GM06990 (cell line): ENCODE results near the gene GABRB2.

Experiments
- DNase-seq: peaks from one replicate; pipeline ENCODE4 v3.0.0-alpha.2; 2011; ENCODE audit not compliant: insufficient read length; ENCODE audit errors: extremely low read depth
- H3K27me3 ChIP-seq: replicated peaks from 2 replicates; pipeline ENCODE4 v1.6.0; 2011; ENCODE audit warnings: low read length; ENCODE audit not compliant: control insufficient read depth, insufficient read depth
- H3K36me3 ChIP-seq: 2 replicates; pipeline ENCODE4 v1.5.1; 2011; ENCODE audit warnings: low read length; ENCODE audit not compliant: control insufficient read depth, insufficient read depth
- H3K4me3 ChIP-seq: replicated peaks from 2 replicates; pipeline ENCODE4 v1.5.1; 2011; ENCODE audit warnings: low read depth, mild to moderate bottlenecking, control low read depth, low read length
- TF ChIP-seq, protein P1 (sequence below): IDR thresholded peaks from 2 replicates; pipeline ENCODE4 v1.5.1; 2011; ENCODE audit warnings: low read length, control low read depth, mild to moderate bottlenecking, inconsistent platforms; ENCODE audit not compliant: insufficient read depth, poor library complexity, severe bottlenecking

The GABRB2 gene

DNA sequence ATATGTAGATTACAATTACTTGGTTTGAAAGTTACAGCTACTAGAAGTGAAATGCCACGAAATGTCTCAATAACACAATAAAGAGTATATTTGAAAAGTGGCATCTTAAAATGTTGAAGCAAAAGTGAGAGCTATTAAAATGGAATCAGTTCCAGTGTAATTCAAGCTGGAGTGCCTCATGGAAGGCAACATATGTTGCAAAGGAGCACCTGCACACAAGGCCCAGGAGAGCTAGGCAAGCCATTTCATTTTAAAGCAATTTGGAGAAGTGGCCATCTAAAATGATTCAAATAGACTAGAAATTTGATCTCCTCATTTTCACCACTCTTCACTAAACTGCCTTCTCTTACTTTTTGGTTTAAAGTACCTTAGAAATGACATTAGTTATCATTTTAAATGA, 167.8 kb downstream of the GABRB2 start:
- DNase-seq, result no peak
- Histone ChIP-seq H3K27me3 (no peaks in the 10 kb centered on the region), H3K4me3 (no peak overlapping the region), H3K36me3 (no peaks in the 10 kb centered on the region)
- TF ChIP-seq, protein P1, sequence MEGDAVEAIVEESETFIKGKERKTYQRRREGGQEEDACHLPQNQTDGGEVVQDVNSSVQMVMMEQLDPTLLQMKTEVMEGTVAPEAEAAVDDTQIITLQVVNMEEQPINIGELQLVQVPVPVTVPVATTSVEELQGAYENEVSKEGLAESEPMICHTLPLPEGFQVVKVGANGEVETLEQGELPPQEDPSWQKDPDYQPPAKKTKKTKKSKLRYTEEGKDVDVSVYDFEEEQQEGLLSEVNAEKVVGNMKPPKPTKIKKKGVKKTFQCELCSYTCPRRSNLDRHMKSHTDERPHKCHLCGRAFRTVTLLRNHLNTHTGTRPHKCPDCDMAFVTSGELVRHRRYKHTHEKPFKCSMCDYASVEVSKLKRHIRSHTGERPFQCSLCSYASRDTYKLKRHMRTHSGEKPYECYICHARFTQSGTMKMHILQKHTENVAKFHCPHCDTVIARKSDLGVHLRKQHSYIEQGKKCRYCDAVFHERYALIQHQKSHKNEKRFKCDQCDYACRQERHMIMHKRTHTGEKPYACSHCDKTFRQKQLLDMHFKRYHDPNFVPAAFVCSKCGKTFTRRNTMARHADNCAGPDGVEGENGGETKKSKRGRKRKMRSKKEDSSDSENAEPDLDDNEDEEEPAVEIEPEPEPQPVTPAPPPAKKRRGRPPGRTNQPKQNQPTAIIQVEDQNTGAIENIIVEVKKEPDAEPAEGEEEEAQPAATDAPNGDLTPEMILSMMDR, result no peak

DNA sequence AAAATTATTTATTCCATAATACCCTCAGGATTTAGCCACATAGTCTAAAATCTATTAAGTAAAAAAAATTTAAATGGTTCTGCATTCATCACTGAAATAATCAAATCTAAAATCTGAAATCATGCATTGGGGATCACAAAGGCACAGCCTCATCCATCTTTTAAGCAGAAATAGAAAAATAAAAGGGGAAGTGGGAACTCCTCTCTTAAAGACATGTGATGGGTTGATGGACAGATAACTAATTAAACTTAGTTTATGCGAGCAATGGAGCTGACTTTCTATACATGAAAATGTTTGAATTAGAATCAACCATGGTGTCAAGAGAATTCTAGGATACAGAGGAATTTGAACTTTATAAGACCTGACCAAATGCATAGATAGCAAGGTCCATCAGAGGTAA, 170.5 kb downstream of the GABRB2 start:
- no peaks in the 10 kb centered on the region for H3K27me3 ChIP-seq
- TF ChIP-seq, protein P1, result no peak
- no peak overlapping the region for H3K4me3 ChIP-seq
- DNase-seq, result no peak
- H3K36me3 ChIP-seq, result no peaks in the 10 kb centered on the region

DNA sequence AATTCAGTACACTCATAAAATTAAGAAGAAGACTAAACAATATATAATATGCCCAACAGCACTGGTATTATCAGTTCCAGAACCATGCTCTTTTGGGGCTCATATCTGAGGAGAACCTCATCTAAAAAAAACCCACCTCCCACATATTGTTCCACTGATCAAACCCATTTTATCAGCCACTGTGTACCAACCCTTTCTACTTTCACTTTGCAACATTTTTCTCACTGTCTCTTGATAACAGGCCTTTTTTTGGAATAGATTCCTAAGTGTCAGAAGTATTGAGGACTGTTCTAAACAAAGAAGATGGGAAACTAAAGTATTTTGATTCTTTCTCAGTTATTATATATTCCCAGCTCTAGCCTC, 173.2 kb downstream of the GABRB2 start:
- DNase-seq, result no peak
- TF ChIP-seq, protein P1, result no peak
- Histone ChIP-seq H3K36me3 (no peaks in the 10 kb centered on the region), H3K4me3 (no peak overlapping the region), H3K27me3 (no peaks in the 10 kb centered on the region)

DNA sequence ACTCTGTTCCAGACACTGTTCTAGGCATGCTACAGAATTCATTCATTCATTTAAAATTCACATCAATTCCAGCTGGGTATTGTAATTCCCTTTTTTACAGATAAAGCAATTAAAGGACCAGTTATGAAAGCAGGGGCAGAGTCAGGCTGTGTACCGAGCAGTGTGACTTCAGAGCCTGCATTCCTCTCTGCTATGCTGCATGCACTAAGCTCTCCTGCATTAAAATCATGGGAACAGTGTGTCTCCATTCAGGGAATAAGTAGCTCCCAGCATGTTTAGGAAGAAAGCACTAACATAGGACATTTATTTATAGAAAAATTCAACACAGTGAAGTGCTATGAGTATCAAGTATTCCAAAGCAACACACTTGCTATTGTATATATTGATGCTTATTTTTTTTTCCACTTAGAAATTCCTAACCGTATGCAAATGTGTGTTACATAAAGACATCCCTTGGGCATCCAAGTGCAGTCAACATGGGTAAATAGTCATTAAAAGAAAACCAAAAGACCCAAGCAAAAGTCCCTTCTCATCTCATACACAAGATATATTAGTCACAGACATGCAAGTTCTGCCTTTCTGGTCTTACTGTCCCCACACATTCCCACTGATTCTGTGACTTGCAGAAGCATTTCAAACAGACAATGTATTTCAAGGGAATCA, 173.7 kb downstream of the GABRB2 start:
- Histone ChIP-seq H3K27me3 (no peaks in the 10 kb centered on the region), H3K4me3 (no peak overlapping the region), H3K36me3 (no peaks in the 10 kb centered on the region)
- TF ChIP-seq, protein P1, result no peak
- DNase-seq, result no peak

DNA sequence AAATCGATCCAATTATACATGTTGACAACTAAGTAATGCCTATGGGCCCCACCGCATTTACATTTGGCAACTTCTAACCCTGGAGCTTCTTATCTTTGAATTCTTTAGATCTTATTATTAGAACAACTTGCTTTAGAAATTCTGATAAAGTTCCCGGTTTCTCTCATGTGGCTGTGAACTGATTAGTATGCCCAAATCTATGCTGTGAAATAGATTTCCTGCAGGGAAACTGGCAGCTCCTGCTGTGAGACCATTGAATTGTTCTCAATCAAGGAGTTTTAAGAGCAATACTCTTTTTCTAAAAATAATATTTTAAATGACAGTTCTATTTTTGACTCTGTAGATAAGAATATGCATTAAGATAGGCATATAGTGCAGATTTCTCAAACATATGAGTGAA, 177.5 kb downstream of the GABRB2 start:
- Histone ChIP-seq H3K36me3 (no peaks in the 10 kb centered on the region), H3K4me3 (no peak overlapping the region), H3K27me3 (no peaks in the 10 kb centered on the region)
- TF ChIP-seq, protein P1, result no peak
- no peak for DNase-seq

DNA sequence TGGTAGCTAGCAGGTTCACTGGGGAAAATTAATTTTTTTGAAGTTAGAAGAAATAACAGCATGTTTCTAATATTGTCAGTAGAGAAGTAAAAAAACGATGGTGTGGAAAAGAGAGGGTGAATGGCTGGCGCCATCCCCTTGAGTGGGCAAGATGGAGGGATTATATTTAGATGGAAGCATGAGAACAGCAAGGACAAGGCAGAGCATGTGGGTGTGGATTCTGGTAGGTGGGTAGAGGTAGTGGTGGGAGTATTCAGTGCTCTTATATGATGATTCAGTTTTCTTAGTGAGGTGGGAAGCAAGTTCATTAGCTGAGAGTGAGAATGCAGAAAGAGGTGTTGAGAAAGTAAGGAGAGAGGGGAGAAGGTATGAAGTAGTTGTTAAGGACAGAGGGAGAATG, 188.1 kb downstream of the GABRB2 start:
- Histone ChIP-seq H3K27me3 (no peaks in the 10 kb centered on the region), H3K36me3 (no peaks in the 10 kb centered on the region), H3K4me3 (no peak overlapping the region)
- TF ChIP-seq, protein P1, result no peak
- no peak for DNase-seq
